ENCODE results near the gene ZNF790.

The ZNF790 gene

DNA sequence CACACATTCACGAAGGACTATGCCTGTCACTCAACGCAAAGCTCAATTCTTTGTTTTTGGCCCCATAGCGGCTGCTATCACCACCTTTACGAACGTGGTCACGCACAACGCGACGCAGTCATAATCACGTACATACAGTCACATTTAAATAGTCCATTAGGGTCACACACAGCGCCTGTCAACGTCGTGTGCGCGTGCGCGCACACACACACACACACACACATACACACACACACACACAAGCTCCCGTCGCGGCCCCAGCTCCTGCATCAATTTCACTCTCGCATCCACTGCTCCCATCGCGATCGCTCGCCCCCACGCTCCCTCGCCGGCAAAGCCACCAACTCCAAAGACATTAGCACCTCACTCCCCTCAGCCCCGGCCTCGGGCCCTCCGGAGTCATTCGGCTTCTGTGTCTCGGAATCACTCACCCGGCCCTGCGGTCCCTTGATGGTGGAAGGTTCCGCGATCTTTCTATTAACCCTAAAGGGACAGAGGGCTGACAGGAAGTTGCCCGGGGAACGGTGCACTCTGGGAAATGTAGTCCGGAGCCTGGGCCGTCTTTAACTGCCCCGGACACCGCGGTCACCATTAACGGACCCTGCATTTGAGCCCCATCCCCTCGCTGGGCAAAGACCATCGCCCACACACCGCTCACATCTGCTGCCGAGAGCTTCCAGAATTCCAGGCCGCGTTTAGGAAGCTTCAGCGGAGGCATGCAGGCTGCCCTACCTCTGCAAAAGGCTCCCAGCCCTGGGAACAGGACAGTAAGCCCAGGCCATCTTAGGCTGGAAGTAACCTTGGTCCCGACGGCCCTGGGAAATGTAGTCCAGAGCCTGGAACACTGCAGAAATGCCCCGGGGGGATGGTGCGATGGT lies at the start of gene ZNF790:
ZNF790 (minus strand) TSS at position 482 of the 878 bp plus-strand sequence. CDS start 12,768 bp downstream, outside the sequence.
- Histone ChIP-seq H3K4me1 (ENCODE audit: low read length) (no peaks in the 10 kb centered on the region), H3K27ac (ENCODE audit: low read length) (no peak within 1 kb of the TSS), H3K27me3 (replicated peaks; ENCODE audit: insufficient read depth, low read length) (no peaks in the 10 kb centered on the region), H3K4me3 (ENCODE audit: low read length) (0 out of 2 replicates have a peak within 1 kb of the TSS, but pooled peaks have one; percentile 17), H4K20me1 (ENCODE audit: insufficient read depth, low read length) (no peaks in the 10 kb centered on the region), H3K9me2 (replicated peaks; ENCODE audit: insufficient read depth, low read length) (no peaks in the 10 kb centered on the region), H3K9ac (ENCODE audit: low read length) (no peak within 1 kb of the TSS), H3K79me2 (ENCODE audit: low read length) (no peaks in the 10 kb centered on the region), H3K36me3 (replicated peaks; ENCODE audit: insufficient read depth, low read length) (no peaks in the 10 kb centered on the region), H3K4me2 (ENCODE audit: low read depth, low read length) (no peak within 1 kb of the TSS), H3K9me3 (replicated peaks; ENCODE audit: insufficient read depth, low read length) (no peaks in the 10 kb centered on the region), H3F3A (ENCODE audit: insufficient read depth, low read length) (no peaks in the 10 kb centered on the region), H2AFZ (ENCODE audit: low read length) (no peak within 1 kb of the TSS)
- TF ChIP-seq, protein P1, sequence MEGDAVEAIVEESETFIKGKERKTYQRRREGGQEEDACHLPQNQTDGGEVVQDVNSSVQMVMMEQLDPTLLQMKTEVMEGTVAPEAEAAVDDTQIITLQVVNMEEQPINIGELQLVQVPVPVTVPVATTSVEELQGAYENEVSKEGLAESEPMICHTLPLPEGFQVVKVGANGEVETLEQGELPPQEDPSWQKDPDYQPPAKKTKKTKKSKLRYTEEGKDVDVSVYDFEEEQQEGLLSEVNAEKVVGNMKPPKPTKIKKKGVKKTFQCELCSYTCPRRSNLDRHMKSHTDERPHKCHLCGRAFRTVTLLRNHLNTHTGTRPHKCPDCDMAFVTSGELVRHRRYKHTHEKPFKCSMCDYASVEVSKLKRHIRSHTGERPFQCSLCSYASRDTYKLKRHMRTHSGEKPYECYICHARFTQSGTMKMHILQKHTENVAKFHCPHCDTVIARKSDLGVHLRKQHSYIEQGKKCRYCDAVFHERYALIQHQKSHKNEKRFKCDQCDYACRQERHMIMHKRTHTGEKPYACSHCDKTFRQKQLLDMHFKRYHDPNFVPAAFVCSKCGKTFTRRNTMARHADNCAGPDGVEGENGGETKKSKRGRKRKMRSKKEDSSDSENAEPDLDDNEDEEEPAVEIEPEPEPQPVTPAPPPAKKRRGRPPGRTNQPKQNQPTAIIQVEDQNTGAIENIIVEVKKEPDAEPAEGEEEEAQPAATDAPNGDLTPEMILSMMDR (IDR thresholded peaks at IDR 0.05; ENCODE audit: low read length) = no peak
- TF ChIP-seq EZH2 (optimal IDR thresholded peaks at IDR 0.05; ENCODE audit: low read depth, low read length) = no peak
- TF ChIP-seq EZH2phosphoT487 (IDR thresholded peaks at IDR 0.05; ENCODE audit: low read length) = no peak
- DNase-seq = peak; percentile 8

DNA sequence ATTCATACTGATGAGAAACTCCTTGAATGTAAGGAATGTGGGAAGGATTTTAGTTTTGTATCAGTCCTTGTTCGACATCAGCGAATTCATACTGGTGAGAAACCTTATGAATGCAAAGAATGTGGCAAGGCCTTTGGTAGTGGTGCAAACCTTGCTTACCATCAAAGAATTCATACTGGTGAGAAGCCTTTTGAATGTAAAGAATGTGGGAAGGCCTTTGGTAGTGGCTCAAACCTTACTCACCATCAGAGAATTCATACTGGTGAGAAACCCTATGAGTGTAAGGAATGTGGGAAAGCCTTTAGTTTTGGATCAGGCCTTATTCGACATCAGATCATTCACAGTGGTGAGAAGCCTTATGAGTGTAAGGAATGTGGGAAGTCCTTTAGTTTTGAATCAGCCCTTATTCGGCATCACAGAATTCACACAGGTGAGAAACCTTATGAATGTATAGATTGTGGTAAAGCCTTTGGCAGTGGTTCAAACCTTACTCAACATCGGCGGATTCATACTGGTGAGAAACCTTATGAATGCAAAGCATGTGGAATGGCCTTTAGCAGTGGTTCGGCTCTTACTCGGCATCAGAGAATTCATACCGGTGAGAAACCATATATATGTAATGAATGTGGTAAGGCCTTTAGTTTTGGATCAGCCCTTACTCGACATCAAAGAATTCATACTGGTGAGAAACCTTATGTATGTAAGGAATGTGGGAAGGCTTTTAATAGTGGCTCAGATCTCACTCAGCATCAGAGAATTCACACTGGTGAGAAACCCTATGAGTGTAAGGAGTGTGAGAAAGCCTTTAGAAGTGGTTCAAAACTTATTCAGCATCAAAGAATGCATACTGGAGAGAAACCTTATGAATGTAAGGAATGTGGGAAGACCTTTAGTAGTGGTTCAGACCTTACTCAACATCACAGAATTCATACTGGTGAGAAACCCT lies 39.1 kb upstream of the ZNF790 start:
- no peak overlapping the region for H3K4me3 ChIP-seq (ENCODE audit: low read length)
- no peaks in the 10 kb centered on the region for H3K4me1 ChIP-seq (ENCODE audit: low read length)

GRCh38 chr19:36851898-36852297 lies 13.7 kb upstream of the ZNF790 start:
- Histone ChIP-seq H3K4me3 (ENCODE audit: low read length) (no peak overlapping the region), H3K9me2 (replicated peaks; ENCODE audit: insufficient read depth, low read length) (no peaks in the 10 kb centered on the region), H3K4me2 (ENCODE audit: low read depth, low read length) (peak overlapping the region; percentile 59; the same call in 1 of the 2 replicates), H3K79me2 (ENCODE audit: low read length) (no peaks in the 10 kb centered on the region), H3K4me1 (ENCODE audit: low read length) (no peaks in the 10 kb centered on the region), H3K36me3 (replicated peaks; ENCODE audit: insufficient read depth, low read length) (no peaks in the 10 kb centered on the region), H3K27ac (ENCODE audit: low read length) (no peak overlapping the region), H3K9me3 (replicated peaks; ENCODE audit: insufficient read depth, low read length) (no peaks in the 10 kb centered on the region), H3F3A (ENCODE audit: insufficient read depth, low read length) (no peaks in the 10 kb centered on the region), H3K9ac (ENCODE audit: low read length) (no peak overlapping the region), H3K27me3 (replicated peaks; ENCODE audit: insufficient read depth, low read length) (no peaks in the 10 kb centered on the region), H2AFZ (ENCODE audit: low read length) (no peak overlapping the region), H4K20me1 (ENCODE audit: insufficient read depth, low read length) (no peaks in the 10 kb centered on the region)
- DNase-seq = no peak
- TF ChIP-seq EZH2phosphoT487 (IDR thresholded peaks at IDR 0.05; ENCODE audit: low read length) (no peak), EZH2 (optimal IDR thresholded peaks at IDR 0.05; ENCODE audit: low read depth, low read length) (no peak)
- TF ChIP-seq, protein P1 (IDR thresholded peaks at IDR 0.05; ENCODE audit: low read length) = no peak

More for the DNA sequence above, 39.1 kb upstream of the ZNF790 start:
- Histone ChIP-seq H3K9me2 (replicated peaks; ENCODE audit: insufficient read depth, low read length) (no peaks in the 10 kb centered on the region), H3K27me3 (replicated peaks; ENCODE audit: insufficient read depth, low read length) (no peaks in the 10 kb centered on the region), H3K4me2 (ENCODE audit: low read depth, low read length) (no peak overlapping the region), H3K9me3 (replicated peaks; ENCODE audit: insufficient read depth, low read length) (no peaks in the 10 kb centered on the region), H4K20me1 (ENCODE audit: insufficient read depth, low read length) (no peaks in the 10 kb centered on the region), H3K9ac (ENCODE audit: low read length) (no peak overlapping the region), H3K79me2 (ENCODE audit: low read length) (no peaks in the 10 kb centered on the region), H3K36me3 (replicated peaks; ENCODE audit: insufficient read depth, low read length) (no peaks in the 10 kb centered on the region), H3F3A (ENCODE audit: insufficient read depth, low read length) (no peaks in the 10 kb centered on the region), H2AFZ (ENCODE audit: low read length) (no peak overlapping the region), H3K27ac (ENCODE audit: low read length) (no peak overlapping the region)
- TF ChIP-seq EZH2 (optimal IDR thresholded peaks at IDR 0.05; ENCODE audit: low read depth, low read length) = no peak
- no peak for TF ChIP-seq EZH2phosphoT487 (IDR thresholded peaks at IDR 0.05; ENCODE audit: low read length)
- TF ChIP-seq, protein P1 (IDR thresholded peaks at IDR 0.05; ENCODE audit: low read length) = no peak
- DNase-seq = no peak

Measured in MM.1S (cell line).